Activated T-helper 2 cell treated with anti-CD3 and anti-CD28 coated beads, Interferon-gamma antibody, Interleukin-2, Interleukin-4, amounts not matched to agents 10 μg/mL and 5 μg/mL and 100 μg/mL, durations not matched to agents 14 hours and 24 hours and 36 hours (primary cell): Measurements from ENCODE around the gene DMRT1. TPM values are rescaled to one million over a fixed set of nuclear protein-coding genes. Genes with fewer than 3 reads are reported as not detected.
"Not testable (repeated sequence)": the region's sequence is repeated elsewhere in the genome, so short reads cannot be mapped to it uniquely, and the experiment has no call there.

Experiments used
- DNase-seq: peaks from one replicate; pipeline ENCODE4 v3.0.0; 2021; ENCODE audit warnings: low spot score
- H3K27ac Mint-ChIP-seq: one replicate; pipeline ENCODE4 v1.8.0; 2021; ENCODE audit warnings: mixed read lengths
- H3K27me3 Mint-ChIP-seq: one replicate; pipeline ENCODE4 v1.8.0; 2021; ENCODE audit warnings: low read depth, mixed read lengths
- H3K36me3 Mint-ChIP-seq: one replicate; pipeline ENCODE4 v1.8.0; 2021; ENCODE audit warnings: low read depth, mixed read lengths
- H3K4me1 Mint-ChIP-seq: one replicate; pipeline ENCODE4 v1.8.0; 2021; ENCODE audit warnings: low read depth, mixed read lengths
- H3K4me3 Mint-ChIP-seq: one replicate; pipeline ENCODE4 v1.8.0; 2021; ENCODE audit warnings: low read depth, mild to moderate bottlenecking, moderate library complexity, mixed read lengths
- H3K9me3 Mint-ChIP-seq: one replicate; pipeline ENCODE4 v1.8.0; 2021; ENCODE audit warnings: mixed read lengths
- intact Hi-C: fragments of 100-400 bp; cut with micrococcal nuclease; formaldehyde crosslinking; loops from one replicate; pipeline ENCODE4 v1.15.1; 2023
- total RNA-seq: library from RNA; stranded (reverse); gene quantifications from 2 replicates; pipeline ENCODE4 v1.2.3, GENCODE V29; 2022

The DMRT1 gene
- total RNA-seq, 1 donor from 2014 or later, result not detected

DNA sequence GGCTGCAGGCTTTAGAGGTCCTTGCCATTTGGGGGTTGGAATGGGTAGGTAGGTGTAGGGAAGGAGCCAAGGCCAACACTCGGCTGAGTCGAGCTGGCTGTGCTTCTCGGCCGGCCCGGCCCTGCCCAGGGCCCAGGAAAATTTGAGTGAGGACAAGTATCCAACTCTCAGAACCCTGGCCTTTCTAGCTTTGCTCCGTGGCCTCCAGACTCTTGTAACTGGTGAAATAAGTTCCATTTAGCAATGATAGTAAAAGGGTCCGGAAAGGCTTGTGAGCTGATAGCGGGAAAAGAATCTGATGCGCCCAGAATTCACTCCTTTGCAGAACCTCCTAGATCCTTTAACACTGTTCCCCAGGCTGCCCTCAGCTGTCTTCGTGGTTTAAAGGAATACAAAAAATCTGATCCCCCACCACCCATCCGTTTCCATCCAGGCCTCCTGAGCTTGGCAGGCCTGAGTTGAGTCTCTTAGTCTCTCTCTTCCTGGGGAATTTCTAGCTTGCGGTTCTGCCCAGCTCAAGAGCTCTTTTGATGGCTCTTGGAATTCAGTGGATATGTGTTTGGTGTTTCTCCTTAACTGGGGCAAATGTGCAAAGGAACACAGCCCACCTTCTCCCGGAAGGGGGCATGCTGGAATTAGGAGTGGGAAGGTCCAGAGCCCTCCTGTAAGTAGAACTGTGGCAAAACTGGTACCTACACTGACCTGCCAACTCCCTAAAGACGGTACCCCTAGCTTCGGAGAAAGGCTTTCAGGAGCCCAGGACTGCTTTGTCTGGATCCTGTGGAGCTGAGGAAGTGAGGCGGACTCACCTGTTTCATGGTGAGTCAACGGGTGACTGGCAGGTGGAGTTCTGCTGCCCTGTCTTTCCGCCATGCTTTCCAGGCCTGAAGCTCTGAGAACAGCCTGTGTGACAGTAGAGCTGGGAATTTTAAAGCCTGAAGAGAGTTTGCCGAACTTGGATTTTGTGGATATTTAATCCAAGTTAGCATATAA, 136.6 kb downstream of the DMRT1 start:
- Mint-ChIP-seq H3K4me1 (peaks cover 2% of the 10 kb centered on the region), H3K27me3 (peaks cover 84% of the 10 kb centered on the region), H3K9me3 (no peaks in the 10 kb centered on the region), H3K4me3 (no peak overlapping the region), H3K27ac (peak overlapping the region; percentile 26), H3K36me3 (no peaks in the 10 kb centered on the region)
- intact Hi-C loops, result no loop called here
- no peak for DNase-seq

DNA sequence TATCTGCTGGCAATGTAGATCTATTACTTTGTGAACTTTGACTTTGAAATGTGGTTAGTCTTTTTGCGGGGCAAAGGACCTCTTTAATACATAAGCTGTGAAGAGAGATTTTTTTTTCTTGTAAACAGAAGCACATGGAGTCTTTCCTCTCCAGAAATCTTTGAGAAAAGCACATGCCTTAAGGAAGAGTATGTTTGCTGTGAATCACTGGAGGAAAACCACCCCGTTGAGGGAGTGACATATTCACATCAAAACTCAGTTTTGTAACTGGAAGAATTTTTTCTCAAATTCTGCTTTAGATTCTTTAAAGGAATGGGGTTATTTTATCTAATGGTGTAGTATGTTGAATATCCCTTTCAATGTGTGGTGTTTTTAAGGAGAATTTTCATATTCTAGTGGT, 138.5 kb downstream of the DMRT1 start:
- no peak for DNase-seq
- Mint-ChIP-seq H3K9me3 (no peaks in the 10 kb centered on the region), H3K4me1 (peaks cover 2% of the 10 kb centered on the region), H3K36me3 (no peaks in the 10 kb centered on the region), H3K27ac (no peak overlapping the region), H3K27me3 (peaks cover 77% of the 10 kb centered on the region), H3K4me3 (no peak overlapping the region)
- intact Hi-C loops, result no loop called here

DNA sequence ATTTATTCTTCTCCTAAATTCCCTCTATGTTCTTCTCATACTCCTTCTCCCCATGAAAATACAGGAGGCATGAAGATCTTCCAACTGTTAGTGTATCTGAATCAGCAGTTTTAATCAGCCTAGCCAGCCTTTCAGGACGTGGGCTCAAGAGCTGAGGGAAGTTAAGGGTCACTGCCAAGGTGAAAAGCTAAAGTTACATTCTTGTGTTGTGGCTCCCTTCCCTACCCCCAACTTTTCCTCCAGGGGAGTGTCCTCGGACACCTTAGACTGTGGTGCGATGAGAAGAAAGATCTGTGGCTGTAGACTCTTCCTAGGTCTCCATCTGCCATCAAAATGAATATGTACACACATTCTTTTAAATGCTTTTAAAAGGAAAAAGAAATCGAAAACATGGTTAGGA, 139.1 kb downstream of the DMRT1 start:
- Mint-ChIP-seq H3K4me3 (no peak overlapping the region), H3K27ac (no peak overlapping the region), H3K4me1 (peaks cover 2% of the 10 kb centered on the region), H3K36me3 (no peaks in the 10 kb centered on the region), H3K27me3 (peaks cover 75% of the 10 kb centered on the region), H3K9me3 (no peaks in the 10 kb centered on the region)
- no peak for DNase-seq
- intact Hi-C loops, result no loop called here

DNA sequence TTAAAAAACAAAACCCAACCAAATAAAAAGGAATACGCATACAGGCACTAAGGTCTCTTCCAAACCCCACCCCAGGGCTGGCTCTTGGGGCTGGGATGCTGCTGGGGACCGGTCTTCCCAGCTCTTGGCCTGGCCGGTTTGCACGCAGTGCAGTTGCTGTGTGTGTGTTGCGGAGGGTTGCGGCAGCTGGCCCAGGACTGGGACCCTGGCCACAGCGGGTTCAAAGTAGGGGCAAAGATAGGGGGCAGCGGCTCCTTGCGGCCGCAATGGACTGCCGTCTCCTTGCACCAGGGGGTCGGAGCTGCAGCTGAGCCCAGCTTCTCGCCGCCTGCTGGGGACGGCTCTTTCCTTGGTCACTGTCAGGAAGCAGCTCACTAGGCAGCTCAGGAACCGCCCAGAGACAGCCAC, 140.0 kb downstream of the DMRT1 start:
- DNase-seq, result no peak
- Mint-ChIP-seq H3K4me1 (peaks cover 2% of the 10 kb centered on the region), H3K4me3 (no peak overlapping the region), H3K9me3 (no peaks in the 10 kb centered on the region), H3K27ac (no peak overlapping the region), H3K27me3 (peaks cover 77% of the 10 kb centered on the region), H3K36me3 (no peaks in the 10 kb centered on the region)
- intact Hi-C loops, result no loop called here

DNA sequence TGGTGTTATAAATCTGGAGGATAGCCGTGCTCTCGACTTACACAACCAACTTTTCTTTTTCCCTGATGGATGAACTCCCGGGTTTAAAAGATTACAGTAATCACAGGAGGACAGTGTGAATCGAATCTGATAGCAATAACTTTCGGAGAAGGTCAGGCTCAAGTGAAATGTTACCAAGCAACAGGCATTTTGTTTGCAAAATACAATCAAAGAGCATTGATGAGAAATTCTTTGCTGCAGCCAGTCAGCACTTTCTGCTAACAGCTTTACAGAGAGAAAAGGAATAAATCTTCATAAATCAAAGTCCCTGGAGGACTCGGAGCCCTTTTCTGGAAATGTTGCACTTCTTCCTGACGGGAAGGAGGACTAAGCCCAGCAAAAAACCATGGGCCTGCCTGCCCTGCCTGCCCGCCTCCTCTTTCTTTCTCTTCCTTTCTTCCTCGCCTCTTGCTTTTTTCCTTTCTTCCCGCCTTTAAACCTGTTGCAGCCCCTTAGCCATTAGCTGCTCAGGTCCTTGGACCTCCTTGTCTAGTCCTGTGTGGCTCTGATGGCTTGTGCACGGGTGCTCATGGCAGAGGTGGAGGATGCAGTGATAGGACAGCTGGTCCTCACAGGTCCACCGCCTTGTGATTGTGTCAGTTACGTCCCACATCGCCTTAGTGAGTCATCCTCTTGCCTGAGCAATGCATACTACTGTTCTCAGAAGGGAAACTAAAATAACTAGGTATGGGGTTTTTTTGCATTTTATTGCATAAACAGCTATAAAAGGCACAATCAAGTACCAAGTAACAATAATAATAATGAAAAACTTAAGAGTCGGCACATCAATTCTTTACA, 141.1 kb downstream of the DMRT1 start:
- DNase-seq, result no peak
- Mint-ChIP-seq H3K27me3 (peaks cover 82% of the 10 kb centered on the region), H3K27ac (no peak overlapping the region), H3K36me3 (no peaks in the 10 kb centered on the region), H3K4me3 (no peak overlapping the region), H3K9me3 (no peaks in the 10 kb centered on the region), H3K4me1 (peaks cover 2% of the 10 kb centered on the region)
- intact Hi-C loops, result no loop called here

DNA sequence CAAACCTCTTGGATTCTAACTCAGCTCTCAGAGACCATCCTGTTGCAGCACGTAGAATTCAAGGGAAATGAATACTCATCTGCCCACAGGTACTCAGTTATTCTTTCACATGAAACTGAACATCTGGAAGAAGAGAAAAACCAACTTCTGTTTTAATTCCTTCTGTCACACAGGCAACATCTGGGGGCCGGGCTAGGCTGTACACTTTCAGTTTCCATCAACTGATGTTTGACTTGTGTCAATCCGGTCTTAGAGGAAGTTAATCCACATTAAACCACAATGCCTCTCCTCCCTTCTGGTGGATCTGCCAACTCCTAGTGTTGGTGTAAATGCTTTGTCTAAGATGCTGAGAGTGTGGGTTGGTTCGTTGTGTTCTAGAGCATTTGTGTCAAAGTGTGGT, 152.5 kb downstream of the DMRT1 start:
- no peaks in the 10 kb centered on the region for H3K36me3 Mint-ChIP-seq
- no peaks in the 10 kb centered on the region for H3K9me3 Mint-ChIP-seq
- DNase-seq, result no peak
- H3K4me3 Mint-ChIP-seq, result no peak overlapping the region
- H3K27me3 Mint-ChIP-seq, result peaks cover 14% of the 10 kb centered on the region
- intact Hi-C loops, result no loop called here
- peaks cover 10% of the 10 kb centered on the region for H3K4me1 Mint-ChIP-seq
- no peak overlapping the region for H3K27ac Mint-ChIP-seq

DNA sequence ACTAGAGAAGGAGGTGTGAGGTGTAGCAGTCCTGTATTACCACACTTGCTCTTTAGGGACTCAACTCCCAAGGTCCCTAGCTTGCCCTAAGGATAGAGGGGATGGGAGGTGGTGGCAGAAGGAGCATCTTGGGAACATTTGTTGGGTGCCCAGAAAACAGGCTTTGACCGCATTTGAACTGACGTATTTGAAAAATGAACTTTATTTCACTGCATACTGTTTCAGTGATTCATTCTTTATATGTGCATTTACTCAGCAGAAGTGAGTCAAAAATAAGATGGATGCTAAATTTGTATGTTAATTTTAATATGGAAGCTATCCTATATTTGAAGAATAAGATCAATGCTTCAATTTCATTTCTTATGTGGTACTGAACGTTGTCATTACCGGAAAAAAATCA, 153.7 kb downstream of the DMRT1 start:
- intact Hi-C loops, result no loop called here
- peaks cover 10% of the 10 kb centered on the region for H3K4me1 Mint-ChIP-seq
- no peak overlapping the region for H3K4me3 Mint-ChIP-seq
- H3K9me3 Mint-ChIP-seq, result no peaks in the 10 kb centered on the region
- no peak for DNase-seq
- H3K36me3 Mint-ChIP-seq, result no peaks in the 10 kb centered on the region
- peaks cover 13% of the 10 kb centered on the region for H3K27me3 Mint-ChIP-seq
- no peak overlapping the region for H3K27ac Mint-ChIP-seq

DNA sequence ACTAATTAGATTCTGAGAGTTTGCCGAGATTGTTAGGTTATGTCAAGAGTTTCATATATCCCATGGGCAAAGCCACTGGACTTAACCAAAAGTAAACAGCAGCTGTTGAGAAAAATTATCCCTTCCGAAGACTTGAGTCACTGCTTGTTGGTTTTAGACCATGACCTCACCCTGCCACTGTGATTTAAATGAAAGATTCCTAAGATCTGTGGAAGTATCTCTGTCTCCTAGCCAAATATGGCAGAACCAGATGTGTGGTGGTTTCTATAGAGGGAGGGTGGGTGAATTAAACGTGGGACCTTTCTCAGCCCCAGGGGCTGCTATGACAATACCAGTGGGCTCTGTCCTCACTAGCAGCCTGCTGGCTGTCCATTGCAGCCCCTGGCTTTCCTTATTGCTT, 154.3 kb downstream of the DMRT1 start:
- Mint-ChIP-seq H3K4me1 (peaks cover 10% of the 10 kb centered on the region), H3K36me3 (no peaks in the 10 kb centered on the region), H3K9me3 (no peaks in the 10 kb centered on the region), H3K27me3 (peaks cover 13% of the 10 kb centered on the region), H3K4me3 (no peak overlapping the region), H3K27ac (no peak overlapping the region)
- DNase-seq, result no peak
- intact Hi-C loops, result no loop called here

DNA sequence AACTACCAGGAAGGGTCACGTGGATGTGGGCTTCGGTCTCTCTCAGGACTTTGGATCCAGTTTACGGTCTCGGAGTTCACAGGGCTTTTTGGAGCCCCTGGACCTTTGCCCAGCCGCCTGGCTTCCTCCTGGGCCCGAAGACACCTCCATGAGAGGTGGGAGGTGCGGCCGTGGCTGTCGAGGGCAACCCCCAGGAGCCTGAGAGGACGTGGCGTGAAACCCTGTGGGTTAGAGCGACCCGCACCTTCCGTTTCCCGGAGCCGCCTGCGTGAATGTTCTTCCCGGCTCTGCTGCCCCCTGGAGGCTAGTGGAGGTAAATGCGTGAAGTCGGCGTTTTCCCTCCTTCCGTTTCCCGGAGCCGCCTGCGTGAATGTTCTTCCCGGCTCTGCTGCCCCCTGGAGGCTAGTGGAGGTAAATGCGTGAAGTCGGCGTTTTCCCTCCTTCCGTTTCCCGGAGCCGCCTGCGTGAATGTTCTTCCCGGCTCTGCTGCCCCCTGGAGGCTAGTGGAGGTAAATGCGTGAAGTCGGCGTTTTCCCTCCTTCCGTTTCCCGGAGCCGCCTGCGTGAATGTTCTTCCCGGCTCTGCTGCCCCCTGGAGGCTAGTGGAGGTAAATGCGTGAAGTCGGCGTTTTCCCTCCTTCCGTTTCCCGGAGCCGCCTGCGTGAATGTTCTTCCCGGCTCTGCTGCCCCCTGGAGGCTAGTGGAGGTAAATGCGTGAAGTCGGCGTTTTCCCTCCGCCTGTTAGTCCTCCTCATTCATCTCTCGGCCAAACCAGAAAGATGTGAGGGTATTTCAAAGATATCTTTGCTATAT, 157.0 kb downstream of the DMRT1 start:
- peaks cover 10% of the 10 kb centered on the region for H3K4me1 Mint-ChIP-seq
- DNase-seq, H3K9me3 Mint-ChIP-seq, H3K27me3 Mint-ChIP-seq, H3K27ac Mint-ChIP-seq, H3K4me3 Mint-ChIP-seq, H3K36me3 Mint-ChIP-seq, intact Hi-C loops: not testable (repeated sequence)

DNA sequence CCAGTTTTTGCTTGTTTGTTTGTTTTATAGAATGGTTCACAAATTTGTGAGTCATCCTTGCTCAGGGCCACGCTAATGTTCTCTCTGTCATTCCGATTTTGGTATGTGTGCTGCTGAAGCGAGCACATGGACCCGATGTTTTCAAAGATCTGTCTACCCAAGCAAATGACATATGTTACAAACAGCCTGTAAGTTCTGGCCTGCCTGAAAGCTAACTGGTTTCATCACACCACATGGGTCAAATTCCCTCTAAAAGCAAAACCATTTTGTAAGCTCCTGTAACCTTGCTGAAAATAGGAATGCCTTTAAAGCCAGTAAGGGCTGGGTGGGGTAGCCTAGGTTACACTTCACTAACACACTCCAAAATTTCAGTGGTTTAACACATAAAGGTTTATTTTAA, 160.3 kb downstream of the DMRT1 start:
- Mint-ChIP-seq H3K27ac (no peak overlapping the region), H3K9me3 (no peaks in the 10 kb centered on the region), H3K36me3 (no peaks in the 10 kb centered on the region), H3K4me3 (no peak overlapping the region), H3K4me1 (peaks cover 8% of the 10 kb centered on the region), H3K27me3 (peaks cover 3% of the 10 kb centered on the region)
- intact Hi-C loops, result no loop called here
- no peak for DNase-seq

DNA sequence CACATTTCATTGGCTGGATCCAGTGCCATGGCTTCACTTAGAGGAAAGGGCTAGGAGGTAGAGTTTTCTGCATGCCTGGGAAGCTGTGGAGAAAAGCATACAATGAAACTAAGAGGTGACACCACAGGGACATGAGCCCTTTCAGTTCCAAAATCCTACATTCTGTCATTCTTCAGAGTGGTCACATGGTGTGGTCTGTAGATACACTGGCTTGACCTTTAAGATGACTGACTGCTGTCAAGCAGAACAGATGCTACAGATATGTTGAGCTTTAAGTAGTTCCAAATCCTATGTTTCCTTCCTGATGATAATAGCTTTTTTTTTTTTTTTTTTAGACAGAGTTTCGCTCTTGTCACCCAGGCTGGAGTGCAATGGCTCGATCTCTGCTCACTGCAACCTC, 161.2 kb downstream of the DMRT1 start:
- Mint-ChIP-seq H3K27ac (no peak overlapping the region), H3K4me1 (peaks cover 8% of the 10 kb centered on the region), H3K4me3 (no peak overlapping the region), H3K27me3 (peaks cover 8% of the 10 kb centered on the region), H3K9me3 (no peaks in the 10 kb centered on the region), H3K36me3 (no peaks in the 10 kb centered on the region)
- DNase-seq, result no peak
- intact Hi-C loops, result no loop called here

DNA sequence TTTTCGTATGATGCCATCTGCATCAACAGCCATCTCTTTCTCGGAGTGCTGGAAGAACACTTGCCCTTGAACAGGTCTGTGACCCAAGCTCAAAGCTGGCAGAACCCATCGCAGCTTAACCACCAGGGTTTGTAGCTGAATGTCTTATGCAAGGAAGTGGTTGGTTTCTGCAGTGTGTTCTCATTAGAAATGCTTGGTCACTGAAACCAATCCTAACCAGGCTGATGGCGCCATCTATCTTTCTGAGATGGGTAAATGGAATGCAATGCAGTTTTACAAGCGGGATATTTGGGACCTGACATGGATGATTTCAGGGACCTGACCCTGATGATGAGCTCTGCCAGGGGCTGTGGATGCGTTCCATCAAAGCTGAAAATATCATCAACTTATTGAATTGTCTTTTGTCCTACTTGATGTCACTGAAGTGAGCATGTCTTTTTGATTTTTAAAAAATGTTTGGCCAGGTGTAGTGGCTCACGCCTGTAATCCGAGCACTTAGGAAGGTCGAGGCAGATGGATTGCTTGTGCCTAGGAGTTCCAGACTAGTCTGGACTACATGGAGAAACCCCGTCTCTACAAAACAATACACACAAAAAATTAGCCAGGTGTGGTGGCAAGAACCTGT, 163.7 kb downstream of the DMRT1 start:
- Mint-ChIP-seq H3K27me3 (peaks cover 9% of the 10 kb centered on the region), H3K36me3 (no peaks in the 10 kb centered on the region), H3K4me1 (peaks cover 11% of the 10 kb centered on the region), H3K4me3 (no peak overlapping the region), H3K27ac (no peak overlapping the region), H3K9me3 (no peaks in the 10 kb centered on the region)
- intact Hi-C loops, result loop anchor here (5.0 kb wide), 1 partner anchor 393 kb away; no protein-coding TSS in a partner anchor
- peak; percentile 16 for DNase-seq
